Measurements from ENCODE around the gene FOXJ1.
A peak's percentile ranks its signal among the peaks of the same experiment; 100 is the strongest.

Gene FOXJ1

DNA sequence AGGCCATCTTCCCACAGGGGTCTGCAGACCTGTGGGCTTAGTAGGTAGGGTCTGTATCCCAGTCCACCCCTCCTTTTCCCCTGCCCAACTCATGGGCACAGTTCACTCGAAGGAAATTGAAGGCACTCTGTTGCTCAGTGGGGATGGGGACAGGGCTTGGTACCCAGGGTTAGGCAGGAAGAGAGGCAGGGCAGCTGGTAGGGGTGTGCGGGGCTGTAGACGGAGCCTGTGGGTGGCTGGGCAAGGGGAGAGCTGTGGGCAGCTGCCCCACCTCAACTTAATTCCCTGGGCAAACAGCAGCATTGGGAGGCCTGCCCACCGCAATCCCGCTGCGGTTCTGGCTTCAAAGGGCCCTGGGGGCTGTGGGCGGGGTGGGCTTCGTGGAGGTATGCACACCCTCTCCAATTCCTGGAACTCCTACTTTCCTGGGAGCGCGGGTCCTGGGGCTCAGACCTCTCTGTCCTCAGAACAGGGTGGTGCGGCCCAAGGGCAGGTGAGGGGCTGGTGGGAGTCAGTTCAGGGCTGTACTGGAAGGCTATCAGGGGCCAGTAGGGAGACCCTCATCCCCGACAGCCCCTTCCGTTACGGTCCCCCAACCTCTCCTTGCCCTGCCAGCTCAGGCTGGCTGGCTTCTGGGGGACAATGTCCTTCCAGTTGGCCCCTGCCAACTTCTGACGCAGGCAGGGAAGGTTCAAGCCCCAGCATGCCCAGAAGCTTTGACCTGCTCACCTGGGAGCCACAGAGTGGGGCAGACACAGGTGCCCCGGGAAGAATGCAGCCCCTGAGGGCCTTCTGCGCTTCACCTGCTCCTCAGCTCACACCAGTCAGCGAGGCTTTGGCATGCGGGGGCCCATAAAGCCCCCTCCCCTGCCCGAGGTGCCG, 9.1 kb downstream of the FOXJ1 start:
- TF ChIP-seq POLR2A (IDR thresholded peaks at IDR 0.05; ENCODE audit: low read depth, low read length) (no peak), POLR2AphosphoS5 (IDR thresholded peaks at IDR 0.05; ENCODE audit: low read depth, low read length) (no peak), TAF1 (IDR thresholded peaks at IDR 0.05; ENCODE audit: borderline replicate concordance, low read depth, low read length) (no peak)
- FAIRE-seq = peak; percentile 21
- no peak for DNase-seq (ENCODE audit: insufficient read length)

DNA sequence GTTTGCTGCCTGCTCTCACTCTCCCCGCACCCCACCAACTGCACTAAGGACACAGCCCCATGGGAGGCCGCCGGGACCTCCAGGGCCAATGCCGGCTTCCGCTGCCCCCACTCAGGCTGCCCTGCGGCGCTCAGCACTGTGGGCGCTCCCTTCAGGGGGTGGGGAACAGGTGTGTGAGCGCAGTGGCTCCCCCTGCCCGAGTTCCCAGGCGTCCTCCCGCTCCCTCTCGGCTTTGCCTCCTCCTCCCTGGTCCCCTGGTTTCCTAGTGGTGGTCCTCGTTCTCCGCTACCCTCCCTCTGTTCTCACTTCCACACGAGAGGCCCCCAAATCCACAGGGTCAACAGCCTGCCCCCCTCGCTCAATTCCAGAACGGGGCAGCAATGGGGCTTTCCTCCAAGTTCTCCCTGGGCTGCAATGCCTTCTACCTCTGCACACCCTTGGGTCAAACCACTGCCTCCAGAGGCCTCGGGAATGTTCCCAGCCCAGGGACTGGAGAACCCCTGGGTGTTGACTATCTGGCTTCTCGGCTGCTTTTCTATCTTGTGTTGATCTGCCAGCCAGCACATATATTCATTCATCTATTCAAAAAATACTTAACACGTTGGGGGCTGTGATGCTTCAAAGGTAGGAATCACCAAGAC, 9.9 kb downstream of the FOXJ1 start:
- no peak for TF ChIP-seq POLR2AphosphoS5 (IDR thresholded peaks at IDR 0.05; ENCODE audit: low read depth, low read length)
- DNase-seq (ENCODE audit: insufficient read length) (no peak), FAIRE-seq (no peak)

DNA sequence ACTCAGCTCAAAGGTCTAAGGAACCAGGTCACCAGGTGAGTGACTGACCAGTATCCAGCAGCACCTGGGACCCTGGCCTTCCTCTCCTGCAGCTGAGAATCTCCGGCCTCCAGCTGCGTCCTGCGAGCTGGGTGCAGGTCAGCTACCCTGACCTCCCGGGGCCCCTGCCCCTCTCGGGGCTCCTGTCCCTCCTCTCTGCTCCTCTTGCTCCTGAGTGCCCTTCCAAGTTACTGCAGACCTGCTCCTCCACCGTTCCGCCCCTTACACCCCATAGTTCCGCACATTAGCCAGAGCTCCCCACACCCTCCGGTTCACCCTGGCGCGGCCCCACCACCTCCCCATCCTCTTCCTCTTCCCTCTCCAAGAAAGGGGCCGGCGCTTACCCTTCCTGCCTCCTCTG, 10.6 kb downstream of the FOXJ1 start:
- TF ChIP-seq POLR2AphosphoS5 (IDR thresholded peaks at IDR 0.05; ENCODE audit: low read depth, low read length) (no peak), POLR2A (IDR thresholded peaks at IDR 0.05; ENCODE audit: low read depth, low read length) (no peak), TAF1 (IDR thresholded peaks at IDR 0.05; ENCODE audit: borderline replicate concordance, low read depth, low read length) (no peak)
- FAIRE-seq = no peak
- no peak for DNase-seq (ENCODE audit: insufficient read length)

DNA sequence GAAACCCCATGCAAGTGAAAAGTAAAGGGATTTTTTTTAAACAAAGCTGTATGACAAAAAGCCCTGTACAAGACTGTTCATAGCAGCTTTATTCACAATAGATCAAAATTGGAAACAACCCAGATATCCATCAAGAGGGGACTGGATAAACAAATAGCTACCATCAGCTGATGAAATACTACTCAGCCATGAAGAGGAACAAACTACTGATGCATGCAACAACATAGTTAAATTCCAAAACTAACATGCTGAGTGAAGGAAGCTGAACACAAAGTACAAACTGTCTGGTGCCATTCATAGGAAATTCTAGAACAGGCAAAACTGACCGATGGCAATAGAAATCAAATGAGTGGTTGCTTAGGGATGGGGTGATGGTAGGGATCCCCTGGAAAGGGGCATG, 15.1 kb downstream of the FOXJ1 start:
- DNase-seq (ENCODE audit: insufficient read length) = no peak
- TF ChIP-seq POLR2AphosphoS5 (IDR thresholded peaks at IDR 0.05; ENCODE audit: low read depth, low read length) (no peak), TAF1 (IDR thresholded peaks at IDR 0.05; ENCODE audit: borderline replicate concordance, low read depth, low read length) (no peak), POLR2A (IDR thresholded peaks at IDR 0.05; ENCODE audit: low read depth, low read length) (no peak)
- no peak for FAIRE-seq

DNA sequence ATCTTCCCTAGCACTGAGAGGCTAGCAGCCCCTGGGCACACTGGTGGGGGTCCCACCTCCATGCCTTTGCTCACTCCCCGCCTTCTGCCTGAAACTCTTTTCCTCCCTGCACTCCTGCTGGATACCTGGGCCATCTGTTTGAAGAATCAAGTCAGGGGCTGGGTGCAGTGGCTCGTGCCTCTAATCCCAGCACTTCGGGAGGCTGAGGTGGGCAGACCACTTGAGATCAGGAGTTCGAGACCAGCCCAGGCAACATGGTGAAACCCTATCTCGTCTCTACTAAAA, 15.7 kb downstream of the FOXJ1 start:
- TF ChIP-seq TAF1 (IDR thresholded peaks at IDR 0.05; ENCODE audit: borderline replicate concordance, low read depth, low read length) (no peak), POLR2AphosphoS5 (IDR thresholded peaks at IDR 0.05; ENCODE audit: low read depth, low read length) (no peak), POLR2A (IDR thresholded peaks at IDR 0.05; ENCODE audit: low read depth, low read length) (no peak)
- FAIRE-seq = no peak
- DNase-seq (ENCODE audit: insufficient read length) = no peak

DNA sequence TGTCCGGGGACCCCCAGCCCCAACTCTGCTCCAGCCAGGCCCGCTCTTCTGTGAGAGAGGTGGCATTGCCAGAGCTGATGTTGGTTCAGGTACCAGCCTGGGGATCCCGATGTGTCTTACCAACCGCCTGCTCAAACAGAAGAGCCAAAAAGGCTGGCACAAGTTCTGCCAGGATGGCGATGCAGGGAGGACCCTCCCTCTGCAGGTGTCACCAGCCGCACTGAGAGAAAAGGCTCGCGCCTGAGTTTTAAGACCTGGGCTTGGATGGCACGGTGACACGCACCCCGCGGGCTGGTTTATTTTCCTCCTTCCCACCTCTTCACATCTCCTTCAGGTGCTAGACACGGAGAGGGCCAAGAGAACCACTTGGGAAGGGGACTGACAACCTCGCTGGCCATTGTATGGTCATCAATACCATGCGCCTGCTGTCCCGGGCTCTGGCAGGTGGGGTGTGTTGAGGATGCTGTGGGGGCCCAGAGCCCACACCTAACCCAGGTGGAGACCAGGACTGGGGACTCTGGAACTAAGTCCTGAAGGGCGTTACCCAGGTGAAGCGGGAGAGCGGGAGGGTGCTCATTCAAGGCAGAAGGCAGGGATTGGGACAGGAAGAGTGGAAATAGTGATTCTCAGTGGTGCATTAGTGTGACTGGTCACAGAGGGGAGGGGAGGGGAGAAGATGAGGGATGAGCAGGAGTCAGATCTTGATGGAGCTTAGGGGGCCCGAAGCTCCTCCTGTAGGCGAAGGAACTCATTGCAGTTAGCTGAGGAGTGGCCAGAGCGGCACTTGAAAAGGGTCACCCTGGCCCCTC, 16.3 kb downstream of the FOXJ1 start:
- no peak for FAIRE-seq
- DNase-seq (ENCODE audit: insufficient read length) = no peak
- TF ChIP-seq POLR2A (IDR thresholded peaks at IDR 0.05; ENCODE audit: low read depth, low read length) = no peak
- no peak for TF ChIP-seq TAF1 (IDR thresholded peaks at IDR 0.05; ENCODE audit: borderline replicate concordance, low read depth, low read length)
- no peak for TF ChIP-seq POLR2AphosphoS5 (IDR thresholded peaks at IDR 0.05; ENCODE audit: low read depth, low read length)

DNA sequence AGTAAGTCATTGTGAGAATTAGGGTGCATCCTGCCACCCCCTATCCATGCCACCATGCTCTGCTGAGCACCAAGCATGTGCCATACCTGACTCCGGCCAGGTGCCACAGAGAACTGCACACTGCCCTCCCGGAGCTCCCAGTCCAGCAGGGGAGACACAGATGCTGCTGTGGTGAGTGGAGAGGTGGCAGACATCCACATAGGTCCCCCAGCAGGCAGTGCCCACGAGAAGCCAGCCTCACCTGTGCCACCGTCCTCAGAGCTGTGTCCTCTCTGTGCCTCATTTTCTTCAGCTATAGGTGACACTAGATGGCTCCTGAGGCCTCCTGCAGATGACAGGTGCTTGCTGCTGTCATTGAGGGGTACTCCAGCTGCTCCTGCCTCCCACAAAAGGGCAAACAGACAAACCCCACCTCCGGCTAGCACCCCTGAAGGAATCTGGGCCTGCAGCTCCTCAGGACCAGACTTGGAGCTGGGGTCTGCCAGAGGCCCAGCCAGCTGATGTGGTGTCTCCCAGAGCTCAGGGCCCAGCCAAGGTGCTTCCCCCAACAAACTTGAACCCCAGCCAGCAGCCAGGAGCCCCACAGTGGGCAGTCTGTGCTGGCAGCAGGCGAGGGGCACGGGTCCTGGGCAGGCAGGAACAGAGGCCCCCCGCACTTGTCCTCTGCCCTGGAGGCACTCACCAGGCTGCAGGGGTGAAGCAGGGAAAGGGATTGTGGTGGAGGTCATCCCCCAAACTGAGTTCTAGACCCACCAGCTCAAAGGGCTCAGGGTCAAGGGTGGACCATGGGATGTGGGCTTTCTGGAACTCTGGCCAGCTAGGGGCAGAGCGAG, 17.1 kb downstream of the FOXJ1 start:
- TF ChIP-seq TAF1 (IDR thresholded peaks at IDR 0.05; ENCODE audit: borderline replicate concordance, low read depth, low read length) (no peak), POLR2AphosphoS5 (IDR thresholded peaks at IDR 0.05; ENCODE audit: low read depth, low read length) (no peak), POLR2A (IDR thresholded peaks at IDR 0.05; ENCODE audit: low read depth, low read length) (no peak)
- FAIRE-seq = no peak
- peak; percentile 17 for DNase-seq (ENCODE audit: insufficient read length)

DNA sequence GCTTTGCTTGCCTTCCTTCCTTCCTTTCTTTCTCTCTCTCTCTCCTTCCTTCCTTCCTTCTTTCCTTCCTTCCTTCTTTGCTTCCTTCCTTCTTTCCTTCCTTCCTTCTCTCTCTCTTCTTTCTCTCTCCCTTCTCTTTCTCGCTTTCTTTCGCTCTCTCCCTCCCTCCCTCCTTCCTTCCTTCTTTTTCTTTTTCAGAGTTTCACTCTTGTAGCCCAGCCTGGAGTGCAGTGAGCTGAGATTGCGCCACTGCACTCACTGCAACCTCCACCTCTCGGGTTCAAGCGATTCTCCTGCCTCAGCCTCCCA, 17.9 kb downstream of the FOXJ1 start:
- FAIRE-seq = no peak
- no peak for DNase-seq (ENCODE audit: insufficient read length)
- TF ChIP-seq POLR2A (IDR thresholded peaks at IDR 0.05; ENCODE audit: low read depth, low read length) (no peak), POLR2AphosphoS5 (IDR thresholded peaks at IDR 0.05; ENCODE audit: low read depth, low read length) (no peak), TAF1 (IDR thresholded peaks at IDR 0.05; ENCODE audit: borderline replicate concordance, low read depth, low read length) (no peak)

DNA sequence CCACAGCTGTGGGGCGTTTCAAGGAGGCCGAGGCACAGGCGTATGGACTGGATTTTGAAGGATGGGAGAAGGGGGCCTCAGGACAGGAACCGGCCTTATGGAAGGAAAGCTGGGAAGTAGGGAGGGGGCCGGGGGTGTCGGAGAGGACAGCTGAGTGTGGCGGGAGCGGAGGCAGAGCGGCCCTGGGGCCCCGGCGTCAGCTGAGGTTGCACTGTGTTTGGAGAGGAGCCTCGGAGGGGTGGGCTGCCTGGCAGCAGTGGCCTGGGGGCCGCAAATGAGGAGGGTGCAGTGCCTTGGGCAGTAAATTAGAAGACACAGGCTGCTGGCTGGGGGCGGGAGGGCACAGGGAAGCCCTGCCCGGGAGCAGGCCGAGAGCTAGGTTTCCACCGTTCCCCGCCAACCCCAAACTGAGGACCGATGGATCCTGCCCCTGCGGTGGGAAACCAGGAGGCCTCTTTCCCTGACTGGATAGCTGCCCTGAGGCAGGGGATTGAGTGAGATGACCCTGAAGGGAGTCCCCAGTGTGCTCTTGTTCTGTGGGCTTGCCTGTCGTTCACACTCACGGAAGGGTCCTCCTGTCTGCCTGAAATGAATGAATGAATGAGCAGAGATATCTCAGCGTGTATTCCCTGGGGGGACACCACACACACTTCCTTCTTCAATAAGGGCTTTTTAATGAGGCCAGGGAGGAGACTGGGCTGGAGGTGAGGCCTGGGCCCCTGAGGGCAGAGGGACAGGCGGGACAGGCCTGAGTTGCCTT, 18.4 kb downstream of the FOXJ1 start:
- FAIRE-seq (peak; percentile 79), DNase-seq (ENCODE audit: insufficient read length) (peak; percentile 13)
- no peak for TF ChIP-seq POLR2AphosphoS5 (IDR thresholded peaks at IDR 0.05; ENCODE audit: low read depth, low read length)
- TF ChIP-seq TAF1 (IDR thresholded peaks at IDR 0.05; ENCODE audit: borderline replicate concordance, low read depth, low read length) = no peak
- no peak for TF ChIP-seq POLR2A (IDR thresholded peaks at IDR 0.05; ENCODE audit: low read depth, low read length)

DNA sequence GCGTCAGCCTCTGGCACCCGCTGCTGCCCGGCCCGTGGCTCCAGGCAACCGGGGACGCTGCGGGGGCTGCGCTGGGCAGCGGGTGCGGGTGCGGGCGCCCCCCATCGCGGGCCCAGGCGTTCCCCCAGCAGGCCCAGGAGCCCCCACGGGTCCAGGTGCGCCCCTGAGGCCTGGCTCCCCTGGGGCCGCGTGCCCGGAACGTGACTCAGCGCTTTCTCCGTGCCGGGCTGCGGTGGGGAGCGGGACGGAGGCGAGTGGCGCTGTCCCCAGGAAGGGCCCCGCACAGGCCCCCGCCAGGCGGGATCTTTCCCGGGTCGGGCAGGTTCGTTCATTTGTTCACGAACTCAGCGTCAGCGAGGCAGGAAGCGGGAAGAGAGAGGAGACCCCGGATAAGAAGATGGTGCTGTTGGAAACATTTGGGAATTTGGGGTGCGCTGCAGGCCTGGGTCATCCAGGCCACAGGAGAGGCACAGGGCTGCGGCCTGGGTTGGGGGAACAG, 19.1 kb downstream of the FOXJ1 start:
- FAIRE-seq (no peak), DNase-seq (ENCODE audit: insufficient read length) (no peak)
- no peak for TF ChIP-seq POLR2AphosphoS5 (IDR thresholded peaks at IDR 0.05; ENCODE audit: low read depth, low read length)
- no peak for TF ChIP-seq POLR2A (IDR thresholded peaks at IDR 0.05; ENCODE audit: low read depth, low read length)
- TF ChIP-seq TAF1 (IDR thresholded peaks at IDR 0.05; ENCODE audit: borderline replicate concordance, low read depth, low read length) = no peak

Data from GM12892 (cell line).